ENCODE data around the gene TMCC1.
"Not testable (repeated sequence)": the region's sequence is repeated elsewhere in the genome, so short reads cannot be mapped to it uniquely, and the experiment has no call there.

- TF ChIP-seq POLR2A (IDR thresholded peaks at IDR 0.05; ENCODE audit: low read length); GATA1 (IDR thresholded peaks at IDR 0.05; ENCODE audit: low read depth, low read length): not testable (repeated sequence)
Observed at GRCh38 chr3:129640985-129641384, 252.5 kb downstream of the TMCC1 start.
